ENCODE measurements around the gene EIF4B. TPM values are rescaled to one million over a fixed set of nuclear protein-coding genes. Genes with fewer than 3 reads are reported as not detected.

EIF4B gene
- total and polyA plus RNA-seq, 2 of the 8 experiments (the other 6 are each of a cell fraction or from before 2014, with no cell fraction given), result 269 to 816 TPM

GRCh38 chr12:52990206-52990605 lies 16.1 kb upstream of the EIF4B start:
- Histone ChIP-seq H2BK12ac (ENCODE audit: low read depth, low read length) (no peak overlapping the region), H3K23me2 (ENCODE audit: low read depth, low read length) (no peaks in the 10 kb centered on the region), H2BK120ac (replicated peaks; ENCODE audit: low read depth, low read length) (no peak overlapping the region), H3K27ac (ENCODE audit: low read depth, low read length) (no peak overlapping the region), H3K56ac (replicated peaks; ENCODE audit: insufficient read length, low read depth, low read length) (no peak overlapping the region), H3K9ac (replicated peaks in 1 of 4; ENCODE audit: extremely low read depth in 1 of 4, low read depth in 3 of 4, low read length in 3 of 4) (no peak overlapping the region), H2BK20ac (ENCODE audit: low read length) (no peak overlapping the region), H3K4me1 (replicated peaks in 1 of 4; ENCODE audit: control insufficient read depth in 3 of 4, insufficient read depth in 4 of 4, low read length in 3 of 4) (peaks cover 0 to 4% (median 0%) of the 10 kb centered on the region in 4 experiments; a peak in 1 of 7 replicates), H4K5ac (ENCODE audit: insufficient read length, low read depth, low read length) (no peak overlapping the region), H4K91ac (replicated peaks; ENCODE audit: insufficient read length, low read length) (no peak overlapping the region), H3K4ac (replicated peaks; ENCODE audit: insufficient read length, low read depth, low read length) (no peak overlapping the region), H3K27me3 (replicated peaks in 1 of 4; ENCODE audit: control insufficient read depth in 3 of 4, extremely low read depth in 1 of 4, insufficient read depth in 3 of 4, low read length in 3 of 4) (no peaks in the 10 kb centered on the region), H3K4me3 (ENCODE audit: extremely low read depth in 1 of 4, insufficient read depth in 2 of 4, low read depth in 3 of 4, low read length in 4 of 4) (no peak overlapping the region), H3K14ac (ENCODE audit: insufficient read length) (no peak overlapping the region), H3K23ac (ENCODE audit: insufficient read length) (no peak overlapping the region), H3K4me2 (ENCODE audit: insufficient read depth in 1 of 2, low read depth in 2 of 2, low read length in 2 of 2) (no peak overlapping the region), H2AFZ (ENCODE audit: low read length) (0 out of 2 replicates have a peak overlapping the region, but pooled peaks have one; percentile 11), H3K36me3 (ENCODE audit: control insufficient read depth in 2 of 4, insufficient read depth in 4 of 4, low read length in 3 of 4) (no peaks in the 10 kb centered on the region), H4K20me1 (replicated peaks in 1 of 2; ENCODE audit: control insufficient read depth in 1 of 2, insufficient read depth in 2 of 2, low read length in 2 of 2) (no peaks in the 10 kb centered on the region), H3K9me3 (ENCODE audit: insufficient read depth in 2 of 2, low read depth in 1 of 2, low read length in 1 of 2) (no peaks in the 10 kb centered on the region), H2AK5ac (ENCODE audit: low read depth, low read length) (no peak overlapping the region), H3K79me2 (ENCODE audit: control insufficient read depth in 1 of 2, insufficient read depth in 2 of 2, low read length in 2 of 2) (no peaks in the 10 kb centered on the region), H3K18ac (ENCODE audit: extremely low read depth, low read length) (no peak overlapping the region), H3K79me1 (ENCODE audit: low read depth, low read length) (no peaks in the 10 kb centered on the region), H2BK15ac (ENCODE audit: low read length) (no peak overlapping the region), H4K8ac (ENCODE audit: extremely low read depth, insufficient read depth, low read length) (no peak overlapping the region), H2BK5ac (ENCODE audit: low read depth, low read length) (no peak overlapping the region)
- no peak for FAIRE-seq
- CTCF ChIA-PET (ENCODE audit: partially characterized antibody), result interaction anchor here (0.9 to 21.2 kb wide), 4 partner anchors 10 to 323 kb away, joined by 3 to 1250 read pairs (median 8); partner anchors contain the start of gene KRT8
- POLR2A ChIA-PET (ENCODE audit: partially characterized antibody), result interaction anchor here (1.5 to 8.6 kb wide), 2 partner anchors 16 to 85 kb away, joined by 5 to 63 read pairs; partner anchors contain the start of genes EIF4B and KRT8
- 89% methylated on average over 4 of the region's 4 CpGs; no CpG with 5 or more reads in 1 of the 2 experiments for WGBS, 2 experiments (ENCODE audit: extremely low coverage in 1 of 2, insufficient coverage in 1 of 2, insufficient read length in 1 of 2, insufficient replicate concordance in 2 of 2, low coverage in 1 of 2, low lambda C conversion rate in 2 of 2, missing lambda C conversion rate in 1 of 2)
- DNase-seq (ENCODE audit: low read depth in 1 of 2, low spot score in 2 of 2), result no peak
- TF ChIP-seq KDM4A (IDR thresholded peaks at IDR 0.05; ENCODE audit: low read depth, low read length, severe bottlenecking), result no peak
- no peak for TF ChIP-seq KDM5A (IDR thresholded peaks at IDR 0.05; ENCODE audit: low read length)
- TF ChIP-seq SAP30 (IDR thresholded peaks at IDR 0.05; ENCODE audit: insufficient read depth, insufficient replicate concordance, low read length), result no peak
- TF ChIP-seq BRCA1 (IDR thresholded peaks at IDR 0.05; ENCODE audit: low read depth, low read length), result no peak
